H1 (cell line): ENCODE results near the gene BICD1. TPM values are rescaled to one million over a fixed set of nuclear protein-coding genes. Genes with fewer than 3 reads are reported as not detected.

ENCODE experiments used
- CTCF ChIA-PET: fragments of 300-600 bp; sonication (Branson Sonifier 250); formaldehyde crosslinking; loops from one replicate; lab custom pipeline; 2021; ENCODE audit not compliant: partially characterized antibody; lab: Charles Lee
- POLR2A ChIA-PET: fragments of 300-600 bp; sonication (Branson Sonifier 250); formaldehyde crosslinking; loops from one replicate; lab custom pipeline; 2021; ENCODE audit warnings: inconsistent platforms; ENCODE audit not compliant: partially characterized antibody; lab: Charles Lee
- DNase-seq, 2 experiments: peaks; one replicate each; pipeline versions ENCODE4 v3.0.0 to v3.0.0-alpha.2; 2010 to 2022; ENCODE audit warnings: low spot score in 2 of 2, low read depth in 1 of 2, mixed read lengths in 1 of 2
- FAIRE-seq: peaks from 2 replicates; lab custom pipeline; 2011; peaks lifted over from hg19 to GRCh38; lab: Jason Lieb, UNC
- H2AFZ ChIP-seq: 2 replicates; pipeline ENCODE4 v1.8.1; 2012; ENCODE audit warnings: low read length, inconsistent platforms
- H2AK5ac ChIP-seq: 2 replicates; pipeline ENCODE4 v1.6.1; 2013; ENCODE audit warnings: low read depth, low read length
- H2BK120ac ChIP-seq: replicated peaks from 2 replicates; pipeline ENCODE3; 2013; ENCODE audit warnings: low read depth, low read length, inconsistent platforms
- H2BK12ac ChIP-seq: 2 replicates; pipeline ENCODE4 v1.6.1; 2013; ENCODE audit warnings: low read depth, low read length
- H2BK15ac ChIP-seq: 2 replicates; pipeline ENCODE4 v1.6.1; 2013; ENCODE audit warnings: low read length
- H2BK20ac ChIP-seq: 2 replicates; pipeline ENCODE4 v1.6.1; 2013; ENCODE audit warnings: low read length
- H2BK5ac ChIP-seq: 2 replicates; pipeline ENCODE4 v1.6.1; 2013; ENCODE audit warnings: low read depth, low read length
- H3K14ac ChIP-seq: 2 replicates; pipeline ENCODE4 v1.6.1; 2013; ENCODE audit warnings: inconsistent platforms; ENCODE audit not compliant: insufficient read length
- H3K18ac ChIP-seq: 2 replicates; pipeline ENCODE4 v1.6.1; 2013; ENCODE audit warnings: low read length; ENCODE audit errors: extremely low read depth
- H3K23ac ChIP-seq: 2 replicates; pipeline ENCODE4 v1.6.1; 2013; ENCODE audit warnings: inconsistent platforms; ENCODE audit not compliant: insufficient read length
- H3K23me2 ChIP-seq: 2 replicates; pipeline ENCODE4 v1.6.1; 2013; ENCODE audit warnings: low read depth, low read length
- H3K27ac ChIP-seq: 2 replicates; pipeline ENCODE4 v1.6.1; 2011; ENCODE audit warnings: low read depth, low read length, inconsistent platforms
- H3K27me3 ChIP-seq, 4 experiments: replicated peaks in 1 of 4; 1 replicate in 1 of 4; 2 replicates in 3 of 4; pipeline versions ENCODE4 v1.6.1 to v1.8.1; 2011 to 2013; ENCODE audit warnings: low read length in 3 of 4, mild to moderate bottlenecking in 3 of 4, inconsistent platforms in 2 of 4, mixed read lengths in 2 of 4, moderate library complexity in 1 of 4; ENCODE audit not compliant: control insufficient read depth in 3 of 4, insufficient read depth in 3 of 4; ENCODE audit errors: extremely low read depth in 1 of 4
- H3K36me3 ChIP-seq, 4 experiments: 2 replicates each; pipeline versions ENCODE4 v1.6.1 to v1.8.1; 2011 to 2013; ENCODE audit warnings: mild to moderate bottlenecking in 4 of 4, low read length in 3 of 4, moderate library complexity in 2 of 4, control low read depth in 1 of 4, inconsistent platforms in 1 of 4; ENCODE audit not compliant: insufficient read depth in 4 of 4, control insufficient read depth in 2 of 4
- H3K4ac ChIP-seq: replicated peaks from 2 replicates; pipeline ENCODE3; 2013; ENCODE audit warnings: low read length, low read depth, mixed read lengths, inconsistent platforms; ENCODE audit not compliant: insufficient read length
- H3K4me1 ChIP-seq, 4 experiments: replicated peaks in 1 of 4; 1 replicate in 1 of 4; 2 replicates in 3 of 4; pipeline versions ENCODE4 v1.6.1 to v1.8.1; 2011 to 2013; ENCODE audit warnings: low read length in 3 of 4, inconsistent platforms in 2 of 4, mixed read lengths in 1 of 4; ENCODE audit not compliant: insufficient read depth in 4 of 4, control insufficient read depth in 3 of 4
- H3K4me2 ChIP-seq, 2 experiments: 2 replicates each; pipeline versions ENCODE4 v1.6.1 to v1.8.1; 2011 to 2013; ENCODE audit warnings: low read depth in 2 of 2, low read length in 2 of 2, control low read depth in 1 of 2, inconsistent platforms in 1 of 2, mild to moderate bottlenecking in 1 of 2; ENCODE audit not compliant: insufficient read depth in 1 of 2
- H3K4me3 ChIP-seq, 4 experiments: fragments of 200-600, 300-600 bp in 1 of 4; sonication (generic), shearing (Covaris generic), sonication (Bioruptor Twin) in 1 of 4; 2 replicates each; pipeline versions ENCODE4 v1.5.1 to v1.8.1; 2011 to 2016; ENCODE audit warnings: low read length in 4 of 4, low read depth in 3 of 4, control low read depth in 2 of 4, inconsistent platforms in 2 of 4, mild to moderate bottlenecking in 2 of 4, mixed read lengths in 1 of 4, moderate library complexity in 1 of 4; ENCODE audit not compliant: insufficient read depth in 2 of 4; ENCODE audit errors: extremely low read depth in 1 of 4
- H3K56ac ChIP-seq: replicated peaks from 2 replicates; pipeline ENCODE3; 2013; ENCODE audit warnings: low read depth, mild to moderate bottlenecking, mixed read lengths, low read length, inconsistent platforms; ENCODE audit not compliant: insufficient read length
- H3K79me1 ChIP-seq: 2 replicates; pipeline ENCODE4 v1.6.1; 2013; ENCODE audit warnings: low read depth, low read length, control low read depth
- H3K79me2 ChIP-seq, 2 experiments: 2 replicates each; pipeline versions ENCODE4 v1.6.1 to v1.8.1; 2012 to 2013; ENCODE audit warnings: low read length in 2 of 2, mild to moderate bottlenecking in 2 of 2, inconsistent platforms in 1 of 2; ENCODE audit not compliant: insufficient read depth in 2 of 2, control insufficient read depth in 1 of 2
- H3K9ac ChIP-seq, 4 experiments: replicated peaks in 1 of 4; 1 replicate in 1 of 4; 2 replicates in 3 of 4; pipeline versions ENCODE4 v1.6.1 to v1.8.1; 2011 to 2013; ENCODE audit warnings: low read depth in 3 of 4, low read length in 3 of 4, control low read depth in 2 of 4, mild to moderate bottlenecking in 2 of 4, moderate library complexity in 2 of 4, inconsistent platforms in 1 of 4; ENCODE audit errors: extremely low read depth in 1 of 4
- H3K9me3 ChIP-seq, 2 experiments: 2 replicates each; pipeline versions ENCODE4 v1.6.1 to v1.8.1; 2012 to 2013; ENCODE audit warnings: mild to moderate bottlenecking in 2 of 2, moderate library complexity in 2 of 2, control low read depth in 1 of 2, inconsistent platforms in 1 of 2, low read depth in 1 of 2, low read length in 1 of 2, mixed read lengths in 1 of 2; ENCODE audit not compliant: insufficient read depth in 2 of 2
- H4K20me1 ChIP-seq, 2 experiments: replicated peaks in 1 of 2; 2 replicates each; pipeline versions ENCODE3 to v1.8.1; 2011 to 2013; ENCODE audit warnings: inconsistent platforms in 2 of 2, low read length in 2 of 2, mild to moderate bottlenecking in 1 of 2; ENCODE audit not compliant: insufficient read depth in 2 of 2, control insufficient read depth in 1 of 2
- H4K5ac ChIP-seq: 2 replicates; pipeline ENCODE4 v1.6.1; 2013; ENCODE audit warnings: low read length, low read depth, mixed read lengths, inconsistent platforms; ENCODE audit not compliant: insufficient read length
- H4K8ac ChIP-seq: 2 replicates; pipeline ENCODE4 v1.8.0; 2013; ENCODE audit warnings: mild to moderate bottlenecking, moderate library complexity, low read length, inconsistent platforms; ENCODE audit not compliant: insufficient read depth; ENCODE audit errors: extremely low read depth
- H4K91ac ChIP-seq: replicated peaks from 2 replicates; pipeline ENCODE3; 2013; ENCODE audit warnings: low read length, mixed read lengths, inconsistent platforms; ENCODE audit not compliant: insufficient read length
- BCL11A ChIP-seq, 2 experiments: IDR thresholded peaks; one replicate each; pipeline ENCODE4 v1.6.1; 2011; ENCODE audit warnings: low read depth in 2 of 2, low read length in 2 of 2, mild to moderate bottlenecking in 2 of 2
- BRCA1 ChIP-seq: IDR thresholded peaks from 2 replicates; pipeline ENCODE4 v1.6.1; 2012; ENCODE audit warnings: low read depth, low read length, improper control_type of control experiment
- CBX8 ChIP-seq: fragments of 300-800, 300-1000 bp; sonication (generic); IDR thresholded peaks from 2 replicates; pipeline ENCODE4 v1.7.1; 2016; ENCODE audit warnings: low read depth, low read length, borderline replicate concordance
- CTBP2 ChIP-seq: IDR thresholded peaks from 2 replicates; pipeline ENCODE4 v1.7.0; 2011; ENCODE audit warnings: borderline replicate concordance, mild to moderate bottlenecking, moderate library complexity, mixed read lengths, low read length; ENCODE audit not compliant: insufficient read depth, insufficient read length
- EP300 ChIP-seq, 2 experiments: IDR thresholded peaks; 1 replicate in 1 of 2; 2 replicates in 1 of 2; pipeline ENCODE4 v1.6.1; 2011 to 2012; ENCODE audit warnings: low read depth in 2 of 2, low read length in 2 of 2, mild to moderate bottlenecking in 2 of 2, borderline replicate concordance in 1 of 2, inconsistent platforms in 1 of 2, moderate library complexity in 1 of 2
- KDM4A ChIP-seq: IDR thresholded peaks from one replicate; pipeline ENCODE4 v1.7.1; 2012; ENCODE audit warnings: low read depth, mild to moderate bottlenecking, moderate library complexity, low read length, inconsistent platforms; ENCODE audit not compliant: severe bottlenecking
- SP2 ChIP-seq: IDR thresholded peaks from 2 replicates; pipeline ENCODE4 v1.6.1; 2012; ENCODE audit warnings: mild to moderate bottlenecking, low read length, inconsistent platforms
- YY1 ChIP-seq: IDR thresholded peaks from 2 replicates; pipeline ENCODE4 v1.6.1; 2011; ENCODE audit warnings: low read depth, mild to moderate bottlenecking, low read length
- WGBS, 2 experiments: shearing (Covaris generic) in 1 of 2; methylation state at CpG; one replicate each; pipeline versions ENCODE4 v1.1.6 to v1.1.7; 2013 to 2015; ENCODE audit warnings: low lambda C conversion rate in 2 of 2, mixed read lengths in 2 of 2, inconsistent platforms in 1 of 2, low coverage in 1 of 2, missing lambda C conversion rate in 1 of 2; ENCODE audit not compliant: insufficient replicate concordance in 2 of 2, insufficient coverage in 1 of 2, insufficient read length in 1 of 2; ENCODE audit errors: extremely low coverage in 1 of 2, missing lambda C conversion rate in 1 of 2; 5-methylcytosine and 5-hydroxymethylcytosine counted together
- polyA plus RNA-seq, 7 experiments: library from polyadenylated mRNA; depleted of rRNA in 3 of 7; stranded (reverse) in 5 of 7; unstranded in 2 of 7; fragments of >200 nt in 5 of 7; fragments of 200-250 nt in 2 of 7; gene quantifications; 1 replicate in 5 of 7; 2 replicates in 1 of 7; 4 replicates in 1 of 7; pipeline versions ENCODE4 v1.2.1 to v1.2.3, GENCODE V29; 2011 to 2013; ENCODE audit warnings: missing spikeins in 2 of 7, mixed read lengths in 2 of 7
- total RNA-seq: library from RNA; stranded (reverse); fragmentation: NEBNext Ultra II Directional; extraction: Animal tissue kit (Norgen Biotek cat#: 25700); gene quantifications from 2 replicates; pipeline ENCODE4 v1.2.1, GENCODE V29; 2021
- TF ChIP-seq, protein P1 (sequence below): IDR thresholded peaks from 2 replicates; pipeline ENCODE4 v1.6.1; 2012; ENCODE audit warnings: inconsistent platforms

The BICD1 gene
- total and polyA plus RNA-seq, 2 of the 8 experiments (the other 6 are each of a cell fraction or from before 2014, with no cell fraction given): 34.1 to 58.4 TPM

DNA sequence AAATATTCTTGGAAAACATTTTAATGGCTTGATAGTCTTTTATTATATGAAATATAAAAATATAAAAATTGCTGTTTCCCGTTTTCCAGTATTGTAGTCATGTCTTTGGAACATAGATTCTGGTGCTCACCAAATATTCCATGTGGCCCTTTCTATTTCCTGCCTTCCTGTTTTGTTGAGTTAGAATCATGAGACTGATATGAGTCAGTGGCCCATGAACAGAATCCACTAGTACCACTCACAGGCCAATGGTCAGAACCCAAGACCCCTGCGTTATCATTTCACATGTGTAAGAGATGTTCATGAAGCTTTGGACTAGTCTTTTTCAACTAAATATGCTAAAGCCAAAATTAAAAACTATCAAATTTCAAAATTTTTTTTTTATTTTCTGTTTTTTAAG, 56.9 kb downstream of the BICD1 start:
- Histone ChIP-seq H3K23me2 (no peaks in the 10 kb centered on the region), H2BK120ac (no peak overlapping the region), H4K8ac (no peak overlapping the region), H3K18ac (no peak overlapping the region), H3K23ac (no peak overlapping the region), H4K20me1 (no peaks in the 10 kb centered on the region), H2BK12ac (no peak overlapping the region), H4K91ac (no peak overlapping the region), H3K9ac (no peak overlapping the region), H3K79me2 (peaks cover 0 to 50% of the 10 kb centered on the region in 2 experiments; a peak in 2 of 4 replicates), H3K9me3 (no peaks in the 10 kb centered on the region), H2BK5ac (no peak overlapping the region), H3K27ac (no peak overlapping the region), H2BK15ac (no peak overlapping the region), H3K36me3 (peaks cover 0 to 6% (median 0%) of the 10 kb centered on the region in 4 experiments; a peak in 3 of 8 replicates), H3K56ac (no peak overlapping the region), H3K4ac (no peak overlapping the region), H2AFZ (no peak overlapping the region), H2AK5ac (no peak overlapping the region), H3K4me1 (peaks cover 0 to 1% (median 0%) of the 10 kb centered on the region in 4 experiments; a peak in 1 of 7 replicates), H3K79me1 (peaks cover 9% of the 10 kb centered on the region; the same call in 1 of the 2 replicates), H2BK20ac (no peak overlapping the region), H3K27me3 (no peaks in the 10 kb centered on the region), H4K5ac (no peak overlapping the region), H3K4me2 (no peak overlapping the region), H3K14ac (no peak overlapping the region), H3K4me3 (no peak overlapping the region)
- WGBS, 2 experiments: 94% methylated on average over 2 of the region's 2 CpGs; no CpG with 5 or more reads in 1 of the 2 experiments
- no peak for TF ChIP-seq BRCA1
- TF ChIP-seq CTBP2: no peak
- no peak for TF ChIP-seq BCL11A (IDR thresholded peaks at IDR 0.05; ENCODE audit: low read depth in 2 of 2, low read length in 2 of 2)
- TF ChIP-seq SP2: no peak
- no peak for TF ChIP-seq KDM4A
- TF ChIP-seq YY1: no peak
- TF ChIP-seq EP300 (IDR thresholded peaks at IDR 0.05; ENCODE audit: borderline replicate concordance in 1 of 2, low read depth in 2 of 2, low read length in 2 of 2): no peak
- TF ChIP-seq, protein P1, sequence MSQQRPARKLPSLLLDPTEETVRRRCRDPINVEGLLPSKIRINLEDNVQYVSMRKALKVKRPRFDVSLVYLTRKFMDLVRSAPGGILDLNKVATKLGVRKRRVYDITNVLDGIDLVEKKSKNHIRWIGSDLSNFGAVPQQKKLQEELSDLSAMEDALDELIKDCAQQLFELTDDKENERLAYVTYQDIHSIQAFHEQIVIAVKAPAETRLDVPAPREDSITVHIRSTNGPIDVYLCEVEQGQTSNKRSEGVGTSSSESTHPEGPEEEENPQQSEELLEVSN: no peak
- no peak for TF ChIP-seq CBX8
- ChIA-PET CTCF (interaction anchor here (1.0 kb wide), 1 partner anchor 8 kb away, joined by 3 read pairs; no protein-coding TSS in a partner anchor), POLR2A (interaction anchor here (0.6 kb wide), 1 partner anchor 618 kb away, joined by 3 read pairs; no protein-coding TSS in a partner anchor)
- DNase-seq: no peak
- FAIRE-seq: no peak
